ENCODE data around the gene SLC38A1.

DNA sequence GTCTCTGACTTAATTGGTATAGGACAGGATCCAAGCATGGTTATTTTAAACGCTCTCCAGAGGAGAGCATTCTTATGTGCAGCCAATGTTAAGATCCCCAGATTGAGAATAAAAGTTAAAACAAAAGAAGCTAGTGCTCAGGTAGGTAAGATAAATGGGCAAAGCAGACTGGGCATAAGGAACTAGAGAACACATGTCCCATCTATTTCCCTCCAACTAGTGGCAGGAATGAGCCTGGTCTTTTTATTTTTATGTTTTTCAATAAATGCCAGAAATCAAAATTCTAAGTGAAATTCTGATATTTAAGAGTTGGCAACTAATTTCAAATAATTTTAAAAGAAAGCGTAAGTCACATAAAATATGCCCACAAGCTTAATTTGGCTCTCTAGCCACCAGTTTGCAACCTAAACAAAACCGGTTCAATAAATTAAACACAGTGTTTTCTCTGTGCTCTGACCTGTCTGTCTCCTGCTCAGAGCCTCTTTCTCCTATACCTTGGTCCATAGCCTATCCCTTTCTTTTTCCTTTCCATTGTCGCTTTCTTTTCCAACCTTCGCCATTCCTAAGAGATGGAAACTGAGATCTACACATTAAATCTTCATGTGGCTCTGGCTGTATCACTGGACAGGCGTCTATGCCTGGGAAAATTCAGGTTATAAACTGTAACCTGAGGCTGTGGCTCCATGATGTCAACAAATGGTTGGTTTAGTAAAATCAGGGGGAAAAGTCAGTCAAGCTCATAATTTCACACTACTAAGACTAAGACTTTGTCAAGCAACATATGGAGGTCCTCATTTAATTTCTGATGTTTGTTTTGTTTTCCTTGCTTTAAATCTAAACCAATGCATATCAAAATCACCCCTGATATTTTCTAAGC is 5.5 kb downstream of the SLC38A1 start:
- TF ChIP-seq MXI1 (IDR thresholded peaks at IDR 0.05; ENCODE audit: low read depth, low read length) (no peak), RFX5 (IDR thresholded peaks at IDR 0.05; ENCODE audit: low read length) (no peak), EP300 (IDR thresholded peaks at IDR 0.05; ENCODE audit: borderline replicate concordance in 1 of 2, low read depth in 1 of 2, low read length in 1 of 2) (no peak), TEAD4 (IDR thresholded peaks at IDR 0.05; ENCODE audit: borderline replicate concordance, insufficient read depth) (no peak), POLR2AphosphoS5 (IDR thresholded peaks at IDR 0.05; ENCODE audit: low read depth, low read length) (no peak), GABPA (IDR thresholded peaks at IDR 0.05; ENCODE audit: low read depth) (no peak), EZH2phosphoT487 (IDR thresholded peaks at IDR 0.05; ENCODE audit: borderline replicate concordance, low read depth) (no peak), RAD21 (IDR thresholded peaks at IDR 0.05; ENCODE audit: low read length) (no peak)
- TF ChIP-seq, protein P1, sequence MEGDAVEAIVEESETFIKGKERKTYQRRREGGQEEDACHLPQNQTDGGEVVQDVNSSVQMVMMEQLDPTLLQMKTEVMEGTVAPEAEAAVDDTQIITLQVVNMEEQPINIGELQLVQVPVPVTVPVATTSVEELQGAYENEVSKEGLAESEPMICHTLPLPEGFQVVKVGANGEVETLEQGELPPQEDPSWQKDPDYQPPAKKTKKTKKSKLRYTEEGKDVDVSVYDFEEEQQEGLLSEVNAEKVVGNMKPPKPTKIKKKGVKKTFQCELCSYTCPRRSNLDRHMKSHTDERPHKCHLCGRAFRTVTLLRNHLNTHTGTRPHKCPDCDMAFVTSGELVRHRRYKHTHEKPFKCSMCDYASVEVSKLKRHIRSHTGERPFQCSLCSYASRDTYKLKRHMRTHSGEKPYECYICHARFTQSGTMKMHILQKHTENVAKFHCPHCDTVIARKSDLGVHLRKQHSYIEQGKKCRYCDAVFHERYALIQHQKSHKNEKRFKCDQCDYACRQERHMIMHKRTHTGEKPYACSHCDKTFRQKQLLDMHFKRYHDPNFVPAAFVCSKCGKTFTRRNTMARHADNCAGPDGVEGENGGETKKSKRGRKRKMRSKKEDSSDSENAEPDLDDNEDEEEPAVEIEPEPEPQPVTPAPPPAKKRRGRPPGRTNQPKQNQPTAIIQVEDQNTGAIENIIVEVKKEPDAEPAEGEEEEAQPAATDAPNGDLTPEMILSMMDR (IDR thresholded peaks at IDR 0.05): peak; percentile 52
- TF ChIP-seq, protein P2, sequence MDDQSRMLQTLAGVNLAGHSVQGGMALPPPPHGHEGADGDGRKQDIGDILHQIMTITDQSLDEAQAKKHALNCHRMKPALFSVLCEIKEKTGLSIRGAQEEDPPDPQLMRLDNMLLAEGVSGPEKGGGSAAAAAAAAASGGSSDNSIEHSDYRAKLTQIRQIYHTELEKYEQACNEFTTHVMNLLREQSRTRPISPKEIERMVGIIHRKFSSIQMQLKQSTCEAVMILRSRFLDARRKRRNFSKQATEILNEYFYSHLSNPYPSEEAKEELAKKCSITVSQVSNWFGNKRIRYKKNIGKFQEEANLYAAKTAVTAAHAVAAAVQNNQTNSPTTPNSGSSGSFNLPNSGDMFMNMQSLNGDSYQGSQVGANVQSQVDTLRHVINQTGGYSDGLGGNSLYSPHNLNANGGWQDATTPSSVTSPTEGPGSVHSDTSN (IDR thresholded peaks at IDR 0.05): no peak
- TF ChIP-seq, protein P3, sequence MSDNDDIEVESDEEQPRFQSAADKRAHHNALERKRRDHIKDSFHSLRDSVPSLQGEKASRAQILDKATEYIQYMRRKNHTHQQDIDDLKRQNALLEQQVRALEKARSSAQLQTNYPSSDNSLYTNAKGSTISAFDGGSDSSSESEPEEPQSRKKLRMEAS (IDR thresholded peaks at IDR 0.05; ENCODE audit: low read depth): no peak
- TF ChIP-seq, protein P4, sequence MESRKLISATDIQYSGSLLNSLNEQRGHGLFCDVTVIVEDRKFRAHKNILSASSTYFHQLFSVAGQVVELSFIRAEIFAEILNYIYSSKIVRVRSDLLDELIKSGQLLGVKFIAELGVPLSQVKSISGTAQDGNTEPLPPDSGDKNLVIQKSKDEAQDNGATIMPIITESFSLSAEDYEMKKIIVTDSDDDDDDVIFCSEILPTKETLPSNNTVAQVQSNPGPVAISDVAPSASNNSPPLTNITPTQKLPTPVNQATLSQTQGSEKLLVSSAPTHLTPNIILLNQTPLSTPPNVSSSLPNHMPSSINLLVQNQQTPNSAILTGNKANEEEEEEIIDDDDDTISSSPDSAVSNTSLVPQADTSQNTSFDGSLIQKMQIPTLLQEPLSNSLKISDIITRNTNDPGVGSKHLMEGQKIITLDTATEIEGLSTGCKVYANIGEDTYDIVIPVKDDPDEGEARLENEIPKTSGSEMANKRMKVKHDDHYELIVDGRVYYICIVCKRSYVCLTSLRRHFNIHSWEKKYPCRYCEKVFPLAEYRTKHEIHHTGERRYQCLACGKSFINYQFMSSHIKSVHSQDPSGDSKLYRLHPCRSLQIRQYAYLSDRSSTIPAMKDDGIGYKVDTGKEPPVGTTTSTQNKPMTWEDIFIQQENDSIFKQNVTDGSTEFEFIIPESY (IDR thresholded peaks at IDR 0.05; ENCODE audit: borderline replicate concordance, low read depth): no peak

Measured in SK-N-SH (cell line).